OCI-LY3 (cell line): ENCODE results near the gene THRB.

Experiments used
- H2AFZ ChIP-seq: fragments of 200-600, 300-600 bp; shearing (Covaris generic); 2 replicates; pipeline ENCODE4 v1.6.0; 2014; ENCODE audit warnings: antibody characterized with exemption, low read depth, low read length
- H3K27ac ChIP-seq: fragments of 200-600, 300-600 bp; sonication (generic); 2 replicates; pipeline ENCODE4 v1.5.1; 2014; ENCODE audit warnings: mild to moderate bottlenecking, low read length, moderate library complexity, mixed read lengths
- H3K27me3 ChIP-seq: fragments of 200-600, 300-600 bp; sonication (generic); 2 replicates; pipeline ENCODE4 v1.6.1; 2014; ENCODE audit warnings: low read depth, low read length, mixed read lengths
- H3K36me3 ChIP-seq: fragments of 200-600, 300-600 bp; sonication (generic); replicated peaks from 2 replicates; pipeline ENCODE3; 2014; ENCODE audit warnings: low read depth, low read length, mixed read lengths
- H3K4me1 ChIP-seq: fragments of 300-600, 200-600 bp; sonication (generic); 2 replicates; pipeline ENCODE4 v1.6.1; 2014; ENCODE audit warnings: low read length, mixed read lengths
- H3K4me2 ChIP-seq: fragments of 200-600, 300-600 bp; sonication (generic); 2 replicates; pipeline ENCODE4 v1.6.1; 2014; ENCODE audit warnings: low read length, mixed read lengths
- H3K4me3 ChIP-seq: fragments of 300-600, 200-600 bp; sonication (generic); 2 replicates; pipeline ENCODE4 v1.5.1; 2014; ENCODE audit warnings: antibody characterized with exemption, mild to moderate bottlenecking, low read length, moderate library complexity
- H3K79me2 ChIP-seq: fragments of 300-600, 200-600 bp; shearing (Covaris generic); 2 replicates; pipeline ENCODE4 v1.6.1; 2014; ENCODE audit warnings: mild to moderate bottlenecking, low read length, mixed read lengths
- H3K9ac ChIP-seq: fragments of 300-600, 200-600 bp; shearing (Covaris generic); 2 replicates; pipeline ENCODE4 v1.6.0; 2014; ENCODE audit warnings: mild to moderate bottlenecking, low read length, moderate library complexity
- H3K9me3 ChIP-seq: fragments of 200-600, 300-600 bp; shearing (Covaris generic); 2 replicates; pipeline ENCODE4 v1.6.1; 2014; ENCODE audit warnings: low read length, mixed read lengths; ENCODE audit not compliant: insufficient read depth
- H4K20me1 ChIP-seq: fragments of 200-600, 300-600 bp; sonication (generic); 2 replicates; pipeline ENCODE4 v1.6.1; 2016; ENCODE audit warnings: low read length, mixed read lengths; ENCODE audit not compliant: insufficient read depth
- EZH2phosphoT487 ChIP-seq: fragments of 200-600 bp; shearing (Covaris generic); IDR thresholded peaks from 2 replicates; pipeline ENCODE4 v1.6.1; 2018; ENCODE audit warnings: antibody characterized with exemption, mixed run types, low read depth
- TF ChIP-seq, protein P1 (sequence below): fragments of 200-600, 300-600 bp; sonication (generic); IDR thresholded peaks from 2 replicates; pipeline ENCODE4 v1.5.1; 2014; ENCODE audit warnings: antibody characterized with exemption, low read length, low read depth

The THRB gene

DNA sequence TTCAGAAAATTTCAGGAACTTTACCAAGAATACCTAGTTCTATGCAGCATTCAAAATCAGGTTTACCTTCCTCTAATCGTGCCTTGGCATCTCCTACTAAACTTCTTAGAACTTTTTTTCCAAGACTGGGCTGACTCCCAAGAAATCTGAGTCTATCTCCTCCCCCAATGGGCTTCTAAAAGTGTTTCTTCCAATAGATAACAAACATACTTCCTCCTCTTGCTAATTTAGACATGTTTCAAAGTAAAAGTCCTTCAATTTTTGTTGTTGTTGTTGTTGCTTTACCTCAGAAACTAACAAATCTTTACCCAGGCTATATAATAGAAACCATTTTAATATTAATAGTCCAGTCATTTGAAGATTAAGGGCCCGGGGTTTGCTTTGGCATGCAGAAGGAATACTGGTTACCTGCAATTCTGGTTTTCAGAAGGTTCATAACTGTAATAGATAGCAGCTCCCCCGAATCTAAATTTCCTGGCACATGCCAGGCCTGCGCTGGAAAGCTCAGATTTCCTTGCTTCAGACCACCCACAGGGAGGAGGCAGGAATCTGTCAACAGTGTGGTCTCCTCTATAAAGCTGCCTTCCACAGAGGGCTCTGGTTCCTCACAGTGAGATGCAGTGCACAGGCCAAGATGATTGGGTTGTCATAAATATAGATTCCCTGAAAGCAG, 188.7 kb downstream of the THRB start:
- H3K36me3 ChIP-seq: no peaks in the 10 kb centered on the region
- H4K20me1 ChIP-seq: no peaks in the 10 kb centered on the region
- TF ChIP-seq EZH2phosphoT487: no peak
- TF ChIP-seq, protein P1, sequence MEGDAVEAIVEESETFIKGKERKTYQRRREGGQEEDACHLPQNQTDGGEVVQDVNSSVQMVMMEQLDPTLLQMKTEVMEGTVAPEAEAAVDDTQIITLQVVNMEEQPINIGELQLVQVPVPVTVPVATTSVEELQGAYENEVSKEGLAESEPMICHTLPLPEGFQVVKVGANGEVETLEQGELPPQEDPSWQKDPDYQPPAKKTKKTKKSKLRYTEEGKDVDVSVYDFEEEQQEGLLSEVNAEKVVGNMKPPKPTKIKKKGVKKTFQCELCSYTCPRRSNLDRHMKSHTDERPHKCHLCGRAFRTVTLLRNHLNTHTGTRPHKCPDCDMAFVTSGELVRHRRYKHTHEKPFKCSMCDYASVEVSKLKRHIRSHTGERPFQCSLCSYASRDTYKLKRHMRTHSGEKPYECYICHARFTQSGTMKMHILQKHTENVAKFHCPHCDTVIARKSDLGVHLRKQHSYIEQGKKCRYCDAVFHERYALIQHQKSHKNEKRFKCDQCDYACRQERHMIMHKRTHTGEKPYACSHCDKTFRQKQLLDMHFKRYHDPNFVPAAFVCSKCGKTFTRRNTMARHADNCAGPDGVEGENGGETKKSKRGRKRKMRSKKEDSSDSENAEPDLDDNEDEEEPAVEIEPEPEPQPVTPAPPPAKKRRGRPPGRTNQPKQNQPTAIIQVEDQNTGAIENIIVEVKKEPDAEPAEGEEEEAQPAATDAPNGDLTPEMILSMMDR: no peak
- H3K4me3 ChIP-seq: no peak overlapping the region
- no peaks in the 10 kb centered on the region for H3K27me3 ChIP-seq
- no peak overlapping the region for H3K9ac ChIP-seq
- H3K79me2 ChIP-seq: no peaks in the 10 kb centered on the region
- no peaks in the 10 kb centered on the region for H3K4me1 ChIP-seq
- no peak overlapping the region for H3K27ac ChIP-seq
- no peak overlapping the region for H2AFZ ChIP-seq
- no peaks in the 10 kb centered on the region for H3K9me3 ChIP-seq
- no peak overlapping the region for H3K4me2 ChIP-seq

DNA sequence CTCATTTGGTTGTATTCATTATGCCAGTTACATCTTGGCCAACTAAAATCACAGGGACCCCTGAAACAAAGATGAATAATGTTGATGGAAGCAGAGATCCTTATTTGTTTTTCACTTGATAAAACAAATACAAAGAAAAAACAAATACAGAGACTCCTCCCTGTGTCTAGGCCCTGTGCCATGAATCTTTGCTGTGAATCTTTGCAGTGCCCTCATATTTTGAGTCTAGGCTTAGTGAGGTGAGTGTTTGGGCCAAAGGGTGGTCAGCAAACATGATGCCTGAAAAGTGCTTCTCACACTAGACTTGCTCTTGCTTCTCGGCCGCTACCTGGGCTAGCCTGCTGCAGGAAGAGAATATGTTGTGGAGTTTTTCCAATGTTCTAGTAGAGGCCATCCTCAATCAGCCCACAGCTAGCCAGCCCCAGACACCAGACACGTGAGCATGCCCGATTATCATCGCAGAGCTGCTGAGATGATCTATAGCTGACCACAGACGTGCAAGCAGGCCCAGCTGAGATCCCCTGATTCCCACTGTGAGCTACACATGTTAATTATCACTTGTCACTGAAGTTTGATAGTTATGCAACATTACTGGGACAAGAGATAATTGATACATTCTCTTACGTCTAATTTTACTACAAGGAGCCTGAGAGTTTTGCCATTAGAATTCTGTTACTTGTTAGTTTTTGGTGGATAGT, 191.4 kb downstream of the THRB start:
- H3K4me2 ChIP-seq: no peak overlapping the region
- no peaks in the 10 kb centered on the region for H3K27me3 ChIP-seq
- H4K20me1 ChIP-seq: no peaks in the 10 kb centered on the region
- no peak overlapping the region for H2AFZ ChIP-seq
- TF ChIP-seq, protein P1: no peak
- no peak for TF ChIP-seq EZH2phosphoT487
- no peak overlapping the region for H3K27ac ChIP-seq
- no peaks in the 10 kb centered on the region for H3K36me3 ChIP-seq
- no peaks in the 10 kb centered on the region for H3K79me2 ChIP-seq
- H3K4me3 ChIP-seq: no peak overlapping the region
- H3K9me3 ChIP-seq: no peaks in the 10 kb centered on the region
- H3K9ac ChIP-seq: no peak overlapping the region
- no peaks in the 10 kb centered on the region for H3K4me1 ChIP-seq

DNA sequence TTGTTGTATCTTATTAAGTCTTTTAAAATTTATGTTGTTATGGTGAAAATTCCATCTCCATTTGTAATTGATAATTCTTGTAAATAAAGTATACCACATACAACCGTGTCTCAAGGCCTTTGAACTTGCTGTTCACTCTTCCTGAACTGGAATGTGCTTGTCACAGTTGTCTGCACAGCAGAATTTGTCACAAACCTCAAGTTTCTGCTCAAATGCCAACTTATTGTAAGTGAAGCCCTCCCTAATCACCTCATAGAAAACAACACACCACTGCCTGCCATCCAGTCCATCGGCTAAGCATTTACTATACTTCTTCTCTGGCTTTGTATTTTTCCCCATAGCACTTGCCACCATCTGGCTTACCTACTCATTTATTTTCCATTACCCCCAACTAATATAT, 192.3 kb downstream of the THRB start:
- Histone ChIP-seq H3K9me3 (no peaks in the 10 kb centered on the region), H3K36me3 (no peaks in the 10 kb centered on the region), H3K4me2 (no peak overlapping the region), H3K9ac (no peak overlapping the region), H2AFZ (no peak overlapping the region), H3K27ac (no peak overlapping the region), H3K79me2 (no peaks in the 10 kb centered on the region), H3K4me1 (no peaks in the 10 kb centered on the region), H3K4me3 (no peak overlapping the region), H3K27me3 (no peaks in the 10 kb centered on the region), H4K20me1 (no peaks in the 10 kb centered on the region)
- TF ChIP-seq, protein P1: no peak
- no peak for TF ChIP-seq EZH2phosphoT487

DNA sequence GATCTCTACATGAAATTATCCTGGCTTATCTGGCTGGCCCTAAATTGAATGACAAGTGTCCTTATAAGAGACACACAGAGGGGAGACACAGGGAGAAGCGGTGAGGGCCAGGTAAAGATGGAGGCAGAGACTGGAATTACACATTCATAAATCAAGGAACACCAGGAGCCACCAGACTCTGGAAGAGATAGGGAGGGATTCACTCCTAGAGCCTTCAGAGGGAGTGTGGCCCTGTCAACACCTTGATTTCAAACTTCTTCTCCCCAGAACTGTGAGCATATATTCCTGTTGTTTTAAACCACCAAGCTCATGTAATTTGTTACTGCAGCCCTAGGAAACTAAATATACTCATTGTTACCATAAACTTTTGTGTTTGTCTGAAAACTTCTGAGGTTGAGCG, 193.7 kb downstream of the THRB start:
- Histone ChIP-seq H3K9ac (no peak overlapping the region), H3K27ac (no peak overlapping the region), H3K4me1 (no peaks in the 10 kb centered on the region), H3K79me2 (no peaks in the 10 kb centered on the region), H2AFZ (no peak overlapping the region), H3K4me3 (no peak overlapping the region), H3K9me3 (no peaks in the 10 kb centered on the region), H3K36me3 (no peaks in the 10 kb centered on the region), H3K4me2 (no peak overlapping the region), H4K20me1 (no peaks in the 10 kb centered on the region), H3K27me3 (no peaks in the 10 kb centered on the region)
- TF ChIP-seq EZH2phosphoT487: no peak
- TF ChIP-seq, protein P1: no peak
